HUDEP-2 (cell line): ENCODE measurements around the gene AMOTL2.

Source experiments
- DNase-seq, 76 experiments: peaks; one replicate each; lab custom pipeline; 2025; ENCODE audit not compliant: unreplicated experiment in 76 of 76; lab: John Stamatoyannopoulos, UW

AMOTL2 gene

GRCh38 chr3:134353831-134354611, 20.2 kb downstream of the AMOTL2 start:
- DNase-seq, result no peak

GRCh38 chr3:134353171-134353825, 20.9 kb downstream of the AMOTL2 start:
- DNase-seq, result no peak

- no peak for DNase-seq
Observed at GRCh38 chr3:134352031-134352671, 22.1 kb downstream of the AMOTL2 start.

- DNase-seq, result no peak
Observed at GRCh38 chr3:134351427-134351826, 22.8 kb downstream of the AMOTL2 start.

- DNase-seq, result no peak
Observed at GRCh38 chr3:134350861-134351311, 23.4 kb downstream of the AMOTL2 start.

GRCh38 chr3:134350266-134350665, 24.0 kb downstream of the AMOTL2 start:
- no peak for DNase-seq

- no peak for DNase-seq
Observed at GRCh38 chr3:134348524-134348923, 25.7 kb downstream of the AMOTL2 start.

GRCh38 chr3:134347551-134347950, 26.7 kb downstream of the AMOTL2 start:
- no peak for DNase-seq

GRCh38 chr3:134346744-134347143, 27.5 kb downstream of the AMOTL2 start:
- DNase-seq, result no peak

- DNase-seq, result no peak
Observed at GRCh38 chr3:134345202-134345601, 29.0 kb downstream of the AMOTL2 start.

- DNase-seq, result no peak
Observed at GRCh38 chr3:134344560-134344959, 29.7 kb downstream of the AMOTL2 start.

- no peak for DNase-seq
Observed at GRCh38 chr3:134342259-134342658, 32.0 kb downstream of the AMOTL2 start.

- DNase-seq, result no peak
Observed at GRCh38 chr3:134341389-134341788, 32.9 kb downstream of the AMOTL2 start.

GRCh38 chr3:134340982-134341365, 33.3 kb downstream of the AMOTL2 start:
- no peak for DNase-seq

GRCh38 chr3:134340362-134340981, 33.8 kb downstream of the AMOTL2 start:
- DNase-seq, result no peak

- DNase-seq, result no peak
Observed at GRCh38 chr3:134339913-134340312, 34.3 kb downstream of the AMOTL2 start.

- DNase-seq, result no peak
Observed at GRCh38 chr3:134339331-134339730, 34.9 kb downstream of the AMOTL2 start.

- no peak for DNase-seq
Observed at GRCh38 chr3:134338516-134339261, 35.6 kb downstream of the AMOTL2 start.

GRCh38 chr3:134338201-134338512, 36.1 kb downstream of the AMOTL2 start:
- DNase-seq, result no peak

GRCh38 chr3:134337511-134338200, 36.6 kb downstream of the AMOTL2 start:
- no peak for DNase-seq
